HEK293 (cell line): ENCODE measurements around the gene GJD4.

Source experiments
- FEZF1 ChIP-seq: fragments of 450-650 bp; formaldehyde crosslinking; IDR thresholded peaks from 2 replicates; pipeline ENCODE4 v1.5.1; 2016; ENCODE audit warnings: missing biosample characterization, missing genetic modification characterization
- IKZF3 ChIP-seq: fragments of 450-650 bp; IDR thresholded peaks from 2 replicates; pipeline ENCODE4 v1.5.0; 2018; ENCODE audit warnings: missing biosample characterization, mild to moderate bottlenecking, missing genetic modification characterization, moderate library complexity
- KLF1 ChIP-seq: fragments of 450-650 bp; formaldehyde crosslinking; IDR thresholded peaks from 2 replicates; pipeline ENCODE4 v1.5.1; 2016; ENCODE audit warnings: missing biosample characterization, missing genetic modification characterization
- RBAK ChIP-seq: fragments of 450-650 bp; formaldehyde crosslinking; IDR thresholded peaks from 2 replicates; pipeline ENCODE4 v1.5.1; 2016; ENCODE audit warnings: missing biosample characterization, missing genetic modification characterization
- TCF7L2 ChIP-seq: IDR thresholded peaks from 2 replicates; pipeline ENCODE4 v1.6.1; 2011; ENCODE audit warnings: low read depth, mild to moderate bottlenecking, inconsistent platforms, low read length, moderate library complexity, borderline replicate concordance
- ZBTB8A ChIP-seq: fragments of 450-650 bp; formaldehyde crosslinking; IDR thresholded peaks from 2 replicates; pipeline ENCODE4 v1.5.1; 2016; ENCODE audit warnings: missing biosample characterization, missing genetic modification characterization
- ZFP69B ChIP-seq: fragments of 450-650 bp; formaldehyde crosslinking; IDR thresholded peaks from 2 replicates; pipeline ENCODE4 v1.5.1; 2016; ENCODE audit warnings: missing biosample characterization, missing genetic modification characterization
- ZNF114 ChIP-seq: fragments of 450-650 bp; formaldehyde crosslinking; IDR thresholded peaks from 2 replicates; pipeline ENCODE4 v1.5.0; 2017; ENCODE audit warnings: missing biosample characterization, missing genetic modification characterization
- ZNF140 ChIP-seq: fragments of 450-650 bp; formaldehyde crosslinking; IDR thresholded peaks from 2 replicates; pipeline ENCODE4 v1.5.1; 2016; ENCODE audit warnings: missing biosample characterization, missing genetic modification characterization
- ZNF155 ChIP-seq: fragments of 450-650 bp; formaldehyde crosslinking; IDR thresholded peaks from 2 replicates; pipeline ENCODE4 v1.5.1; 2016; ENCODE audit warnings: missing biosample characterization, missing genetic modification characterization
- ZNF157 ChIP-seq: fragments of 450-650 bp; formaldehyde crosslinking; IDR thresholded peaks from 2 replicates; pipeline ENCODE4 v1.5.1; 2016; ENCODE audit warnings: missing biosample characterization, missing genetic modification characterization
- ZNF19 ChIP-seq: fragments of 450-650 bp; formaldehyde crosslinking; IDR thresholded peaks from 2 replicates; pipeline ENCODE4; 2016; ENCODE audit warnings: missing biosample characterization, missing genetic modification characterization, low read depth
- ZNF2 ChIP-seq: fragments of 450-650 bp; formaldehyde crosslinking; IDR thresholded peaks from 2 replicates; pipeline ENCODE4 v1.5.1; 2016; ENCODE audit warnings: missing biosample characterization, missing genetic modification characterization
- ZNF23 ChIP-seq: fragments of 450-650 bp; formaldehyde crosslinking; IDR thresholded peaks from 2 replicates; pipeline ENCODE4 v1.5.1; 2016; ENCODE audit warnings: missing biosample characterization, missing genetic modification characterization, borderline replicate concordance
- ZNF24 ChIP-seq: fragments of 450-650 bp; formaldehyde crosslinking; IDR thresholded peaks from 2 replicates; pipeline ENCODE4 v1.5.1; 2016; ENCODE audit warnings: missing biosample characterization, missing genetic modification characterization
- ZNF248 ChIP-seq: fragments of 450-650 bp; formaldehyde crosslinking; IDR thresholded peaks from 2 replicates; pipeline ENCODE4 v1.5.1; 2017; ENCODE audit warnings: missing biosample characterization, missing genetic modification characterization
- ZNF302 ChIP-seq: fragments of 450-650 bp; formaldehyde crosslinking; IDR thresholded peaks from 2 replicates; pipeline ENCODE4 v1.5.1; 2016; ENCODE audit warnings: missing biosample characterization, missing genetic modification characterization, low read depth
- ZNF335 ChIP-seq: fragments of 450-650 bp; formaldehyde crosslinking; conservative IDR thresholded peaks from 2 replicates; pipeline ENCODE4 v1.5.1; 2016; ENCODE audit warnings: missing biosample characterization, missing genetic modification characterization
- ZNF350 ChIP-seq: fragments of 450-650 bp; formaldehyde crosslinking; IDR thresholded peaks from 2 replicates; pipeline ENCODE4 v1.5.0; 2017; ENCODE audit warnings: missing biosample characterization, mild to moderate bottlenecking, missing genetic modification characterization
- ZNF391 ChIP-seq: fragments of 450-650 bp; formaldehyde crosslinking; IDR thresholded peaks from 2 replicates; pipeline ENCODE4 v1.5.1; 2016; ENCODE audit warnings: low read depth, missing biosample characterization, missing genetic modification characterization, borderline replicate concordance
- ZNF521 ChIP-seq: fragments of 450-650 bp; formaldehyde crosslinking; IDR thresholded peaks from 2 replicates; pipeline ENCODE4 v1.5.1; 2017; ENCODE audit warnings: missing biosample characterization, mild to moderate bottlenecking, missing genetic modification characterization
- ZNF529 ChIP-seq: fragments of 450-650 bp; formaldehyde crosslinking; IDR thresholded peaks from 2 replicates; pipeline ENCODE4 v1.5.1; 2017; ENCODE audit warnings: missing genetic modification characterization, missing biosample characterization; ENCODE audit not compliant: insufficient replicate concordance
- ZNF561 ChIP-seq: fragments of 450-650 bp; IDR thresholded peaks from 2 replicates; pipeline ENCODE4 v1.5.1; 2018; ENCODE audit warnings: missing biosample characterization, missing genetic modification characterization, borderline replicate concordance
- ZNF571 ChIP-seq: fragments of 450-650 bp; formaldehyde crosslinking; IDR thresholded peaks from 2 replicates; pipeline ENCODE4 v1.5.0; 2017; ENCODE audit warnings: missing biosample characterization, missing genetic modification characterization
- ZNF600 ChIP-seq: fragments of 450-650 bp; formaldehyde crosslinking; IDR thresholded peaks from 2 replicates; pipeline ENCODE4 v1.5.1; 2016; ENCODE audit warnings: missing biosample characterization, missing genetic modification characterization
- ZNF626 ChIP-seq: fragments of 450-650 bp; sonication (Bioruptor Pico); formaldehyde crosslinking; IDR thresholded peaks from 2 replicates; pipeline ENCODE4 v1.5.1; 2018; ENCODE audit warnings: missing biosample characterization, missing genetic modification characterization, inconsistent platforms
- ZNF654 ChIP-seq: fragments of 450-650 bp; formaldehyde crosslinking; IDR thresholded peaks from 2 replicates; pipeline ENCODE4 v1.5.1; 2016; ENCODE audit warnings: low read depth, missing biosample characterization, missing genetic modification characterization
- ZNF76 ChIP-seq: fragments of 450-650 bp; formaldehyde crosslinking; IDR thresholded peaks from 2 replicates; pipeline ENCODE4; 2016; ENCODE audit warnings: low read depth, missing biosample characterization, missing genetic modification characterization, borderline replicate concordance
- ZNF777 ChIP-seq: fragments of 450-650 bp; formaldehyde crosslinking; IDR thresholded peaks from 2 replicates; pipeline ENCODE4 v1.5.1; 2017; ENCODE audit warnings: missing biosample characterization, missing genetic modification characterization, borderline replicate concordance
- ZNF791 ChIP-seq: fragments of 450-650 bp; formaldehyde crosslinking; IDR thresholded peaks from 2 replicates; pipeline ENCODE4 v1.5.1; 2016; ENCODE audit warnings: missing biosample characterization, missing genetic modification characterization
- TF ChIP-seq, protein P1 (sequence below): fragments of 450-650 bp; formaldehyde crosslinking; IDR thresholded peaks from 2 replicates; pipeline ENCODE4 v1.5.1; 2016; ENCODE audit warnings: missing biosample characterization, missing genetic modification characterization
- TF ChIP-seq, protein P2 (sequence below): fragments of 450-650 bp; formaldehyde crosslinking; IDR thresholded peaks from 2 replicates; pipeline ENCODE4 v1.5.1; 2016; ENCODE audit warnings: missing biosample characterization, missing genetic modification characterization
- TF ChIP-seq, protein P3 (sequence below): fragments of 450-650 bp; formaldehyde crosslinking; IDR thresholded peaks from 2 replicates; pipeline ENCODE4 v1.5.1; 2017; ENCODE audit warnings: missing biosample characterization, missing genetic modification characterization
- TF ChIP-seq, protein P4 (sequence below): fragments of 450-650 bp; formaldehyde crosslinking; IDR thresholded peaks from 2 replicates; pipeline ENCODE4 v1.5.1; 2017; ENCODE audit warnings: missing biosample characterization, mild to moderate bottlenecking, missing genetic modification characterization, moderate library complexity

GJD4 gene

DNA sequence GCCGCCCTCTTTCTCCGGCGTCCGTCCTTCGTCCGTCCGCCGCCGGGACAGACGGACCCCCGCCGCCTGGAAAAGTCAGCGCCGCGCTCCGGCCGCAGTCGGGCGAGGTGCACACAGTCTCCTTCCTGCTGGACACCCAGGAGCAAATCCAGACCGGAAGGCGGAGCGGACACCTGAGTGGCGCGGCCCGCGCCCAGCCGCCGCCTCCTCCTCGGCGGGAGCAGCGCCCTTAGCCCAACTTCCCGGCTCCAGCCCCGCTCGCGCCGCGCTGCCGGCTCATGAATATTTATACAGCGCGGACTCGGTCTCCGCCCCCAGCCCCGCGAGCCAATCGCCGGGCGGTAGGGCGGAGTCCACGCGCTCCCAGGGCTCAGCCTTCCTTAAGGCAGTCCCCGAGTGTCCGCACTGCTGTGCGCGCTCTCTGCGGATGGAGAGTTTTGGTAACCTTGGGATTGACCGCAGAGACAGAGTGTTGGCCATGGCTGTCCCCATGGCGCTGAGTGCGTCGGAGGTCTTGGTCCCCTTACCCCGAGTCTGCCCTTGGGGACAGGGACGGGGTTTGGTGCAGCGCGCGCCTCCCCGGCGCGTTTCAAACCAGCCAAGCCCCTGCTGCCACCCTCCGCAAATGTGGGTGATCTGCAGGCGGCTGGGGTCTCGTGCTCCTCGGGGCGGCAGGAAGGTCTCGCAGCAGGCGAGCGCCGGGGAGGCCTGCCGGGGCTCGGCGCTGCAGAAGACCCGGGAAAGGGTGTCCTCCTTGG, 37.1 kb downstream of the GJD4 start, which contains the start of gene FZD8 (continued):
- no peak; the same call in 1 of the 2 replicates for TF ChIP-seq ZNF561 (tag by site-specific recombination)
- no peak for TF ChIP-seq ZNF529
- no peak for TF ChIP-seq FEZF1 (tag by site-specific recombination)
- 0 out of 2 replicates have a peak, but pooled peaks have one; percentile 13 for TF ChIP-seq ZNF791 (tag by site-specific recombination)
- TF ChIP-seq ZBTB8A (tag by site-specific recombination): peak; percentile 92
- no peak for TF ChIP-seq ZNF626
- TF ChIP-seq ZNF24 (tag by site-specific recombination): no peak
- no peak for TF ChIP-seq TCF7L2
- TF ChIP-seq ZNF19 (tag by site-specific recombination): no peak
- no peak for TF ChIP-seq ZNF114 (tag by site-specific recombination)
- TF ChIP-seq, protein P1, sequence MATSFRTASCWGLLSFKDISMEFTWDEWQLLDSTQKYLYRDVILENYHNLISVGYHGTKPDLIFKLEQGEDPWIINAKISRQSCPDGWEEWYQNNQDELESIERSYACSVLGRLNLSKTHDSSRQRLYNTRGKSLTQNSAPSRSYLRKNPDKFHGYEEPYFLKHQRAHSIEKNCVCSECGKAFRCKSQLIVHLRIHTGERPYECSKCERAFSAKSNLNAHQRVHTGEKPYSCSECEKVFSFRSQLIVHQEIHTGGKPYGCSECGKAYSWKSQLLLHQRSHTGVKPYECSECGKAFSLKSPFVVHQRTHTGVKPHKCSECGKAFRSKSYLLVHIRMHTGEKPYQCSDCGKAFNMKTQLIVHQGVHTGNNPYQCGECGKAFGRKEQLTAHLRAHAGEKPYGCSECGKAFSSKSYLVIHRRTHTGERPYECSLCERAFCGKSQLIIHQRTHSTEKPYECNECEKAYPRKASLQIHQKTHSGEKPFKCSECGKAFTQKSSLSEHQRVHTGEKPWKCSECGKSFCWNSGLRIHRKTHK (tag by site-specific recombination): no peak
- TF ChIP-seq ZNF157: no peak
- TF ChIP-seq ZNF248: no peak
- no peak for TF ChIP-seq KLF1 (tag by site-specific recombination)
- TF ChIP-seq, protein P2, sequence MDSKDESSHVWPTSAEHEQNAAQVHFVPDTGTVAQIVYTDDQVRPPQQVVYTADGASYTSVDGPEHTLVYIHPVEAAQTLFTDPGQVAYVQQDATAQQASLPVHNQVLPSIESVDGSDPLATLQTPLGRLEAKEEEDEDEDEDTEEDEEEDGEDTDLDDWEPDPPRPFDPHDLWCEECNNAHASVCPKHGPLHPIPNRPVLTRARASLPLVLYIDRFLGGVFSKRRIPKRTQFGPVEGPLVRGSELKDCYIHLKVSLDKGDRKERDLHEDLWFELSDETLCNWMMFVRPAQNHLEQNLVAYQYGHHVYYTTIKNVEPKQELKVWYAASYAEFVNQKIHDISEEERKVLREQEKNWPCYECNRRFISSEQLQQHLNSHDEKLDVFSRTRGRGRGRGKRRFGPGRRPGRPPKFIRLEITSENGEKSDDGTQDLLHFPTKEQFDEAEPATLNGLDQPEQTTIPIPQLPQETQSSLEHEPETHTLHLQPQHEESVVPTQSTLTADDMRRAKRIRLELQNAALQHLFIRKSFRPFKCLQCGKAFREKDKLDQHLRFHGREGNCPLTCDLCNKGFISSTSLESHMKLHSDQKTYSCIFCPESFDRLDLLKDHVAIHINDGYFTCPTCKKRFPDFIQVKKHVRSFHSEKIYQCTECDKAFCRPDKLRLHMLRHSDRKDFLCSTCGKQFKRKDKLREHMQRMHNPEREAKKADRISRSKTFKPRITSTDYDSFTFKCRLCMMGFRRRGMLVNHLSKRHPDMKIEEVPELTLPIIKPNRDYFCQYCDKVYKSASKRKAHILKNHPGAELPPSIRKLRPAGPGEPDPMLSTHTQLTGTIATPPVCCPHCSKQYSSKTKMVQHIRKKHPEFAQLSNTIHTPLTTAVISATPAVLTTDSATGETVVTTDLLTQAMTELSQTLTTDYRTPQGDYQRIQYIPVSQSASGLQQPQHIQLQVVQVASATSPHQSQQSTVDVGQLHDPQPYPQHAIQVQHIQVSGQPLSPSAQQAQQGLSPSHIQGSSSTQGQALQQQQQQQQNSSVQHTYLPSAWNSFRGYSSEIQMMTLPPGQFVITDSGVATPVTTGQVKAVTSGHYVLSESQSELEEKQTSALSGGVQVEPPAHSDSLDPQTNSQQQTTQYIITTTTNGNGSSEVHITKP (tag by site-specific recombination): peak; percentile 41; the same call in 1 of the 2 replicates
- TF ChIP-seq ZNF155 (tag by site-specific recombination): no peak
- peak; percentile 75 for TF ChIP-seq ZNF600 (tag by site-specific recombination)
- no peak for TF ChIP-seq ZNF350 (tag by site-specific recombination)
- TF ChIP-seq ZNF391 (tag by site-specific recombination): no peak
- no peak for TF ChIP-seq ZNF140 (tag by site-specific recombination)
- peak; percentile 76 for TF ChIP-seq ZFP69B (tag by site-specific recombination)
- no peak for TF ChIP-seq ZNF302 (tag by site-specific recombination)
- peak; percentile 73 for TF ChIP-seq IKZF3 (tag by site-specific recombination)
- TF ChIP-seq RBAK: no peak
- TF ChIP-seq ZNF335: peak; percentile 95
- TF ChIP-seq, protein P3, sequence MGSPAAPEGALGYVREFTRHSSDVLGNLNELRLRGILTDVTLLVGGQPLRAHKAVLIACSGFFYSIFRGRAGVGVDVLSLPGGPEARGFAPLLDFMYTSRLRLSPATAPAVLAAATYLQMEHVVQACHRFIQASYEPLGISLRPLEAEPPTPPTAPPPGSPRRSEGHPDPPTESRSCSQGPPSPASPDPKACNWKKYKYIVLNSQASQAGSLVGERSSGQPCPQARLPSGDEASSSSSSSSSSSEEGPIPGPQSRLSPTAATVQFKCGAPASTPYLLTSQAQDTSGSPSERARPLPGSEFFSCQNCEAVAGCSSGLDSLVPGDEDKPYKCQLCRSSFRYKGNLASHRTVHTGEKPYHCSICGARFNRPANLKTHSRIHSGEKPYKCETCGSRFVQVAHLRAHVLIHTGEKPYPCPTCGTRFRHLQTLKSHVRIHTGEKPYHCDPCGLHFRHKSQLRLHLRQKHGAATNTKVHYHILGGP (tag by site-specific recombination): no peak
- TF ChIP-seq ZNF76 (tag by site-specific recombination): peak; percentile 44; the same call in 1 of the 2 replicates
- no peak for TF ChIP-seq ZNF571 (tag by site-specific recombination)
- TF ChIP-seq ZNF521 (tag by site-specific recombination): no peak
- peak; percentile 90 for TF ChIP-seq ZNF2
- TF ChIP-seq ZNF777 (tag by site-specific recombination): no peak
- TF ChIP-seq, protein P4, sequence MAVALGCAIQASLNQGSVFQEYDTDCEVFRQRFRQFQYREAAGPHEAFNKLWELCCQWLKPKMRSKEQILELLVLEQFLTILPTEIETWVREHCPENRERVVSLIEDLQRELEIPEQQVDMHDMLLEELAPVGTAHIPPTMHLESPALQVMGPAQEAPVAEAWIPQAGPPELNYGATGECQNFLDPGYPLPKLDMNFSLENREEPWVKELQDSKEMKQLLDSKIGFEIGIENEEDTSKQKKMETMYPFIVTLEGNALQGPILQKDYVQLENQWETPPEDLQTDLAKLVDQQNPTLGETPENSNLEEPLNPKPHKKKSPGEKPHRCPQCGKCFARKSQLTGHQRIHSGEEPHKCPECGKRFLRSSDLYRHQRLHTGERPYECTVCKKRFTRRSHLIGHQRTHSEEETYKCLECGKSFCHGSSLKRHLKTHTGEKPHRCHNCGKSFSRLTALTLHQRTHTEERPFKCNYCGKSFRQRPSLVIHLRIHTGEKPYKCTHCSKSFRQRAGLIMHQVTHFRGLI (tag by site-specific recombination): peak; percentile 92
- no peak for TF ChIP-seq ZNF654 (tag by site-specific recombination)
- TF ChIP-seq ZNF23 (tag by site-specific recombination): no peak
